Occipital lobe (tissue), 2 donors: ENCODE measurements around the gene LAG3. TPM values are rescaled to one million over a fixed set of nuclear protein-coding genes. Genes with fewer than 3 reads are reported as not detected.

ENCODE experiments used
- DNase-seq: peaks from one replicate; lab custom pipeline; 2025; lab: John Stamatoyannopoulos, UW
- total RNA-seq: library from RNA; depleted of rRNA; stranded (reverse); fragments of >200 nt; gene quantifications from one replicate; pipeline ENCODE4 v1.2.3, GENCODE V29; 2014

Gene LAG3
- total RNA-seq, 1 donor from 2014 or later, result not detected

- DNase-seq, result no peak
These were observed 15.0 kb downstream of the LAG3 start for GRCh38 chr12:6787309-6787708.

- no peak for DNase-seq
These were observed 16.9 kb downstream of the LAG3 start, which contains the start of gene CD4 for GRCh38 chr12:6788972-6789924. TSS of gene CD4 (plus strand) at chr12:6789528. CDS start at chr12:6800139, 10,611 bp downstream.

- DNase-seq, result no peak
These were observed 18.3 kb downstream of the LAG3 start for GRCh38 chr12:6790496-6791150.

- no peak for DNase-seq
These were observed 19.7 kb downstream of the LAG3 start for GRCh38 chr12:6791931-6792520.

- DNase-seq, result no peak
These were observed 20.3 kb downstream of the LAG3 start for GRCh38 chr12:6792522-6793201.

GRCh38 chr12:6795088-6795487 lies 22.8 kb downstream of the LAG3 start:
- no peak for DNase-seq

- DNase-seq, result no peak
These were observed 24.3 kb downstream of the LAG3 start for GRCh38 chr12:6796576-6796975.

GRCh38 chr12:6799147-6799546 lies 26.8 kb downstream of the LAG3 start:
- DNase-seq, result no peak

GRCh38 chr12:6807170-6807569 lies 34.9 kb downstream of the LAG3 start:
- no peak for DNase-seq

- DNase-seq, result no peak
These were observed 36.7 kb downstream of the LAG3 start for GRCh38 chr12:6809056-6809455.

- no peak for DNase-seq
These were observed 38.4 kb downstream of the LAG3 start for GRCh38 chr12:6810758-6811157.

GRCh38 chr12:6813363-6813762 lies 41.0 kb downstream of the LAG3 start:
- no peak for DNase-seq

GRCh38 chr12:6816598-6816997 lies 44.3 kb downstream of the LAG3 start:
- DNase-seq, result no peak

GRCh38 chr12:6817098-6817497 lies 44.8 kb downstream of the LAG3 start:
- DNase-seq, result no peak

GRCh38 chr12:6817662-6818157 lies 45.4 kb downstream of the LAG3 start:
- DNase-seq, result no peak

GRCh38 chr12:6818222-6818621 lies 45.9 kb downstream of the LAG3 start:
- no peak for DNase-seq

- no peak for DNase-seq
These were observed 46.3 kb downstream of the LAG3 start for GRCh38 chr12:6818645-6819044.

- DNase-seq, result no peak
These were observed 47.0 kb downstream of the LAG3 start for GRCh38 chr12:6819106-6820030.

GRCh38 chr12:6820166-6820565 lies 47.8 kb downstream of the LAG3 start:
- DNase-seq, result no peak
